H1 (cell line): ENCODE results near the gene ANKS1A. TPM values are rescaled to one million over a fixed set of nuclear protein-coding genes. Genes with fewer than 3 reads are reported as not detected.

Experiments used
- polyA plus RNA-seq, 7 experiments: library from polyadenylated mRNA; depleted of rRNA in 3 of 7; stranded (reverse) in 5 of 7; unstranded in 2 of 7; fragments of >200 nt in 5 of 7; fragments of 200-250 nt in 2 of 7; gene quantifications; 1 replicate in 5 of 7; 2 replicates in 1 of 7; 4 replicates in 1 of 7; pipeline versions ENCODE4 v1.2.1 to v1.2.3, GENCODE V29; 2011 to 2013; ENCODE audit warnings: missing spikeins in 2 of 7, mixed read lengths in 2 of 7
- total RNA-seq: library from RNA; stranded (reverse); fragmentation: NEBNext Ultra II Directional; extraction: Animal tissue kit (Norgen Biotek cat#: 25700); gene quantifications from 2 replicates; pipeline ENCODE4 v1.2.1, GENCODE V29; 2021
- TF ChIP-seq, protein P1 (sequence below): fragments of 300-600 bp; sonication (generic); IDR thresholded peaks from 2 replicates; pipeline ENCODE4 v1.7.1; 2012; ENCODE audit warnings: low read length, moderate library complexity, mild to moderate bottlenecking, inconsistent platforms; ENCODE audit not compliant: insufficient replicate concordance

The ANKS1A gene
- total and polyA plus RNA-seq, 2 of the 8 experiments (the other 6 are each of a cell fraction or from before 2014, with no cell fraction given): 9.8 to 30.9 TPM

DNA sequence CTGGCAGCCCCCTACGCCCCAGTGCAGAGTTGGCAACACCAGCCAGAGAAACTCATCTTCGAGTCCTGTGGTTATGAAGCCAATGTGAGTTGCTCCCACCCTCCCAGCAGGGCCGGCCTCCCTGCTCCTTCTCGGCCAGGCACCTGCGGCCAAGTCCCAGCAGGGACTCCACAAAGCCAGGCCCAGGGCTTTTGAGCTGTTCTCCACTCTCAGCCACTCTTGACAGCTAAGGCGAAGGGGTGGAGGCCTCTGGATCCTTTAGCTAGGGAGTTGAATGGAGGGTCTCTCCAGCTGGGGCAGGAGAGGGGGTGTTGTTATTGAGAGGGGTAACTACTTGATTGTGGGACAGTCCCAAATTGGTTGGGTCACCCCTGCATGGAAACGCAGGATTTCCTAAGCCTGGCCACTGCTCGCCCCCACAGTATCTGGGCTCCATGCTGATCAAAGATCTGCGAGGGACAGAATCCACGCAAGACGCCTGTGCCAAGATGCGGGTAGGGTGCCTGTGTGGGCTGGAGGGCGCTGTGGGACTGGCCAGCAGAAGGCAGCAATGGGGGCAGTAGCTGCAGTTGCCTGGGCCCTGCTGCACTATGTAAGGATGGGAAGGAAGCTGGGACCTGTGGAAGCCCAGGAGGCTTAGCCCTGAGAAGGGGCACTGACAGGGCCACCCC is 193.8 kb downstream of the ANKS1A start (continued):
- TF ChIP-seq, protein P1, sequence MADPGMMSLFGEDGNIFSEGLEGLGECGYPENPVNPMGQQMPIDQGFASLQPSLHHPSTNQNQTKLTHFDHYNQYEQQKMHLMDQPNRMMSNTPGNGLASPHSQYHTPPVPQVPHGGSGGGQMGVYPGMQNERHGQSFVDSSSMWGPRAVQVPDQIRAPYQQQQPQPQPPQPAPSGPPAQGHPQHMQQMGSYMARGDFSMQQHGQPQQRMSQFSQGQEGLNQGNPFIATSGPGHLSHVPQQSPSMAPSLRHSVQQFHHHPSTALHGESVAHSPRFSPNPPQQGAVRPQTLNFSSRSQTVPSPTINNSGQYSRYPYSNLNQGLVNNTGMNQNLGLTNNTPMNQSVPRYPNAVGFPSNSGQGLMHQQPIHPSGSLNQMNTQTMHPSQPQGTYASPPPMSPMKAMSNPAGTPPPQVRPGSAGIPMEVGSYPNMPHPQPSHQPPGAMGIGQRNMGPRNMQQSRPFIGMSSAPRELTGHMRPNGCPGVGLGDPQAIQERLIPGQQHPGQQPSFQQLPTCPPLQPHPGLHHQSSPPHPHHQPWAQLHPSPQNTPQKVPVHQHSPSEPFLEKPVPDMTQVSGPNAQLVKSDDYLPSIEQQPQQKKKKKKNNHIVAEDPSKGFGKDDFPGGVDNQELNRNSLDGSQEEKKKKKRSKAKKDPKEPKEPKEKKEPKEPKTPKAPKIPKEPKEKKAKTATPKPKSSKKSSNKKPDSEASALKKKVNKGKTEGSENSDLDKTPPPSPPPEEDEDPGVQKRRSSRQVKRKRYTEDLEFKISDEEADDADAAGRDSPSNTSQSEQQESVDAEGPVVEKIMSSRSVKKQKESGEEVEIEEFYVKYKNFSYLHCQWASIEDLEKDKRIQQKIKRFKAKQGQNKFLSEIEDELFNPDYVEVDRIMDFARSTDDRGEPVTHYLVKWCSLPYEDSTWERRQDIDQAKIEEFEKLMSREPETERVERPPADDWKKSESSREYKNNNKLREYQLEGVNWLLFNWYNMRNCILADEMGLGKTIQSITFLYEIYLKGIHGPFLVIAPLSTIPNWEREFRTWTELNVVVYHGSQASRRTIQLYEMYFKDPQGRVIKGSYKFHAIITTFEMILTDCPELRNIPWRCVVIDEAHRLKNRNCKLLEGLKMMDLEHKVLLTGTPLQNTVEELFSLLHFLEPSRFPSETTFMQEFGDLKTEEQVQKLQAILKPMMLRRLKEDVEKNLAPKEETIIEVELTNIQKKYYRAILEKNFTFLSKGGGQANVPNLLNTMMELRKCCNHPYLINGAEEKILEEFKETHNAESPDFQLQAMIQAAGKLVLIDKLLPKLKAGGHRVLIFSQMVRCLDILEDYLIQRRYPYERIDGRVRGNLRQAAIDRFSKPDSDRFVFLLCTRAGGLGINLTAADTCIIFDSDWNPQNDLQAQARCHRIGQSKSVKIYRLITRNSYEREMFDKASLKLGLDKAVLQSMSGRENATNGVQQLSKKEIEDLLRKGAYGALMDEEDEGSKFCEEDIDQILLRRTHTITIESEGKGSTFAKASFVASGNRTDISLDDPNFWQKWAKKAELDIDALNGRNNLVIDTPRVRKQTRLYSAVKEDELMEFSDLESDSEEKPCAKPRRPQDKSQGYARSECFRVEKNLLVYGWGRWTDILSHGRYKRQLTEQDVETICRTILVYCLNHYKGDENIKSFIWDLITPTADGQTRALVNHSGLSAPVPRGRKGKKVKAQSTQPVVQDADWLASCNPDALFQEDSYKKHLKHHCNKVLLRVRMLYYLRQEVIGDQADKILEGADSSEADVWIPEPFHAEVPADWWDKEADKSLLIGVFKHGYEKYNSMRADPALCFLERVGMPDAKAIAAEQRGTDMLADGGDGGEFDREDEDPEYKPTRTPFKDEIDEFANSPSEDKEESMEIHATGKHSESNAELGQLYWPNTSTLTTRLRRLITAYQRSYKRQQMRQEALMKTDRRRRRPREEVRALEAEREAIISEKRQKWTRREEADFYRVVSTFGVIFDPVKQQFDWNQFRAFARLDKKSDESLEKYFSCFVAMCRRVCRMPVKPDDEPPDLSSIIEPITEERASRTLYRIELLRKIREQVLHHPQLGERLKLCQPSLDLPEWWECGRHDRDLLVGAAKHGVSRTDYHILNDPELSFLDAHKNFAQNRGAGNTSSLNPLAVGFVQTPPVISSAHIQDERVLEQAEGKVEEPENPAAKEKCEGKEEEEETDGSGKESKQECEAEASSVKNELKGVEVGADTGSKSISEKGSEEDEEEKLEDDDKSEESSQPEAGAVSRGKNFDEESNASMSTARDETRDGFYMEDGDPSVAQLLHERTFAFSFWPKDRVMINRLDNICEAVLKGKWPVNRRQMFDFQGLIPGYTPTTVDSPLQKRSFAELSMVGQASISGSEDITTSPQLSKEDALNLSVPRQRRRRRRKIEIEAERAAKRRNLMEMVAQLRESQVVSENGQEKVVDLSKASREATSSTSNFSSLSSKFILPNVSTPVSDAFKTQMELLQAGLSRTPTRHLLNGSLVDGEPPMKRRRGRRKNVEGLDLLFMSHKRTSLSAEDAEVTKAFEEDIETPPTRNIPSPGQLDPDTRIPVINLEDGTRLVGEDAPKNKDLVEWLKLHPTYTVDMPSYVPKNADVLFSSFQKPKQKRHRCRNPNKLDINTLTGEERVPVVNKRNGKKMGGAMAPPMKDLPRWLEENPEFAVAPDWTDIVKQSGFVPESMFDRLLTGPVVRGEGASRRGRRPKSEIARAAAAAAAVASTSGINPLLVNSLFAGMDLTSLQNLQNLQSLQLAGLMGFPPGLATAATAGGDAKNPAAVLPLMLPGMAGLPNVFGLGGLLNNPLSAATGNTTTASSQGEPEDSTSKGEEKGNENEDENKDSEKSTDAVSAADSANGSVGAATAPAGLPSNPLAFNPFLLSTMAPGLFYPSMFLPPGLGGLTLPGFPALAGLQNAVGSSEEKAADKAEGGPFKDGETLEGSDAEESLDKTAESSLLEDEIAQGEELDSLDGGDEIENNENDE: no peak
- TF ChIP-seq, all 59 proteins: peak for 0
